Activated CD8-positive, alpha-beta memory T cell treated with anti-CD3 and anti-CD28 coated beads for 1 hour (primary cell): Measurements from ENCODE around the gene CAPN15.
"Not testable (repeated sequence)": the region's sequence is repeated elsewhere in the genome, so short reads cannot be mapped to it uniquely, and the experiment has no call there.

Experiments
- DNase-seq, 2 donors: peaks; one replicate each; pipeline ENCODE4 v3.0.0-alpha.2; 2020; ENCODE audit warnings: low read depth in 1 of 2; ENCODE audit errors: extremely low read depth in 1 of 2

CAPN15 gene

GRCh38 chr16:527015-527903, at the start of gene CAPN15:
CAPN15 (plus strand) TSS chr16:527712; CDS start chr16:546839, 19,127 bp downstream.
- DNase-seq: peak; percentile 52 to 75

- not testable (repeated sequence) for DNase-seq
These were observed 49.2 kb upstream of the CAPN15 start for GRCh38 chr16:478287-478686.

- no peak for DNase-seq
These were observed 44.9 kb upstream of the CAPN15 start for GRCh38 chr16:482468-483185.

GRCh38 chr16:483341-484075, 44.0 kb upstream of the CAPN15 start:
- no peak for DNase-seq

- DNase-seq: no peak
These were observed 37.9 kb upstream of the CAPN15 start for GRCh38 chr16:489606-490005.

- DNase-seq: no peak
These were observed 36.7 kb upstream of the CAPN15 start for GRCh38 chr16:490768-491167.

GRCh38 chr16:491220-491919, 36.1 kb upstream of the CAPN15 start:
- DNase-seq: no peak

GRCh38 chr16:492211-492875, 35.2 kb upstream of the CAPN15 start:
- DNase-seq: no peak

GRCh38 chr16:494676-495075, 32.8 kb upstream of the CAPN15 start:
- not testable (repeated sequence) for DNase-seq

- DNase-seq: no peak
These were observed 32.3 kb upstream of the CAPN15 start for GRCh38 chr16:495127-495748.

GRCh38 chr16:496097-496886, 31.2 kb upstream of the CAPN15 start:
- no peak for DNase-seq

- no peak for DNase-seq
These were observed 30.3 kb upstream of the CAPN15 start for GRCh38 chr16:497258-497657.

GRCh38 chr16:499924-500323, 27.6 kb upstream of the CAPN15 start:
- DNase-seq: no peak

- DNase-seq: no peak
These were observed 26.8 kb upstream of the CAPN15 start for GRCh38 chr16:500709-501108.

GRCh38 chr16:502179-502943, 25.2 kb upstream of the CAPN15 start:
- DNase-seq: no peak

- DNase-seq: no peak
These were observed 24.1 kb upstream of the CAPN15 start for GRCh38 chr16:503150-504071.
